Activated CD8-positive, alpha-beta memory T cell treated with anti-CD3 and anti-CD28 coated beads, Interleukin-2, amount 50 U/mL, for 24 hours (primary cell): ENCODE results near the gene PKP3.
"Not testable (repeated sequence)": the region's sequence is repeated elsewhere in the genome, so short reads cannot be mapped to it uniquely, and the experiment has no call there.

Source experiments
- DNase-seq: peaks from one replicate; pipeline ENCODE4 v3.0.0-alpha.2; 2020; ENCODE audit errors: extremely low read depth

PKP3 gene

GRCh38 chr11:377174-377865 is 16.7 kb upstream of the PKP3 start:
- DNase-seq, result no peak

- no peak for DNase-seq
Measured at GRCh38 chr11:377883-378500, 16.0 kb upstream of the PKP3 start.

- no peak for DNase-seq
Measured at GRCh38 chr11:379205-380094, 14.6 kb upstream of the PKP3 start.

- no peak for DNase-seq
Measured at GRCh38 chr11:380095-380480, 13.9 kb upstream of the PKP3 start.

GRCh38 chr11:380491-380890 is 13.5 kb upstream of the PKP3 start:
- DNase-seq, result no peak

GRCh38 chr11:380996-381395 is 13.0 kb upstream of the PKP3 start:
- no peak for DNase-seq

- no peak for DNase-seq
Measured at GRCh38 chr11:381501-382072, 12.4 kb upstream of the PKP3 start.

GRCh38 chr11:382081-382629 is 11.9 kb upstream of the PKP3 start:
- DNase-seq, result no peak

GRCh38 chr11:383431-383830 is 10.6 kb upstream of the PKP3 start:
- no peak for DNase-seq

- no peak for DNase-seq
Measured at GRCh38 chr11:384511-384910, 9.5 kb upstream of the PKP3 start.

GRCh38 chr11:385594-386351 is 8.2 kb upstream of the PKP3 start:
- DNase-seq, result no peak

GRCh38 chr11:386483-386882 is 7.5 kb upstream of the PKP3 start:
- no peak for DNase-seq

GRCh38 chr11:387193-387793 is 6.7 kb upstream of the PKP3 start:
- DNase-seq, result no peak

- DNase-seq, result not testable (repeated sequence)
Measured at GRCh38 chr11:389369-389768, 4.6 kb upstream of the PKP3 start.

- no peak for DNase-seq
Measured at GRCh38 chr11:390175-390574, 3.8 kb upstream of the PKP3 start.

GRCh38 chr11:391117-392017 is 2.6 kb upstream of the PKP3 start:
- no peak for DNase-seq

GRCh38 chr11:392102-392777 is 1.8 kb upstream of the PKP3 start:
- DNase-seq, result no peak

- no peak for DNase-seq
Measured at GRCh38 chr11:393219-394033, 583 bp upstream of the PKP3 start.
